Esophagus squamous epithelium (tissue), 5 donors: Measurements from ENCODE around the gene SIX2. TPM values are rescaled to one million over a fixed set of nuclear protein-coding genes. Genes with fewer than 3 reads are reported as not detected.
"Not testable (repeated sequence)": the region's sequence is repeated elsewhere in the genome, so short reads cannot be mapped to it uniquely, and the experiment has no call there.

Experiments
- DNase-seq: peaks from one replicate; lab custom pipeline; 2025; lab: John Stamatoyannopoulos, UW
- H3K27ac ChIP-seq, 4 donors: fragments of 200-600 bp; sonication (generic); one replicate each; pipeline ENCODE4 v1.5.1; 2016 to 2019; ENCODE audit warnings: mild to moderate bottlenecking in 1 of 4
- H3K27me3 ChIP-seq, 4 donors: fragments of 200-600 bp; sonication (generic); 1 replicate in 3 of 4; 2 replicates in 1 of 4; pipeline versions ENCODE4 v1.5.1 to v1.6.0; 2017 to 2021; ENCODE audit warnings: antibody characterized with exemption in 1 of 4
- H3K36me3 ChIP-seq, 3 donors: fragments of 200-600 bp; sonication (generic); one replicate each; pipeline ENCODE4 v1.5.1; 2016 to 2019
- H3K4me1 ChIP-seq, 3 donors: fragments of 200-600 bp; sonication (generic); one replicate each; pipeline ENCODE4 v1.5.1; 2017 to 2019
- H3K4me3 ChIP-seq, 4 donors: fragments of 200-600 bp; sonication (generic); 1 replicate in 3 of 4; 2 replicates in 1 of 4; pipeline ENCODE4 v1.5.1; 2016 to 2019; ENCODE audit warnings: mild to moderate bottlenecking in 2 of 4, moderate library complexity in 1 of 4
- H3K9me3 ChIP-seq, 3 donors: fragments of 200-600 bp; sonication (generic); one replicate each; pipeline ENCODE4 v1.5.1; 2016 to 2019
- POLR2A ChIP-seq, 4 donors: fragments of 450-650 bp; IDR thresholded peaks; one replicate each; pipeline ENCODE4 v1.6.1; 2017; ENCODE audit warnings: antibody characterized with exemption in 4 of 4, mild to moderate bottlenecking in 4 of 4, moderate library complexity in 3 of 4
- WGBS, 2 donors: methylation state at CpG; one replicate each; pipeline ENCODE4 v1.1.5; 2018; 5-methylcytosine and 5-hydroxymethylcytosine counted together
- intact Hi-C: fragments of 100-400 bp; cut with DNase I; formaldehyde crosslinking; loops from one replicate; pipeline ENCODE4 v1.15.0; 2022
- total RNA-seq, 4 donors: library from RNA; depleted of rRNA; stranded (reverse); fragments of >200 nt; gene quantifications; one replicate each; pipeline ENCODE4 v1.1.0, GENCODE V29; 2016
- TF ChIP-seq, protein P1 (sequence below), 6 experiments: fragments of 450-650 bp in 4 of 6; fragments of 200-600 bp in 2 of 6; sonication (generic) in 2 of 6; IDR thresholded peaks; one replicate each; pipeline ENCODE4 v1.5.1; 2016 to 2019; ENCODE audit warnings: antibody characterized with exemption in 6 of 6, mild to moderate bottlenecking in 4 of 6, moderate library complexity in 4 of 6
- donor health status: DM: yes; HTN: yes; CAD: no.

The SIX2 gene
- total RNA-seq, 4 donors from 2014 or later, result 0.19 TPM; not detected in 3

DNA sequence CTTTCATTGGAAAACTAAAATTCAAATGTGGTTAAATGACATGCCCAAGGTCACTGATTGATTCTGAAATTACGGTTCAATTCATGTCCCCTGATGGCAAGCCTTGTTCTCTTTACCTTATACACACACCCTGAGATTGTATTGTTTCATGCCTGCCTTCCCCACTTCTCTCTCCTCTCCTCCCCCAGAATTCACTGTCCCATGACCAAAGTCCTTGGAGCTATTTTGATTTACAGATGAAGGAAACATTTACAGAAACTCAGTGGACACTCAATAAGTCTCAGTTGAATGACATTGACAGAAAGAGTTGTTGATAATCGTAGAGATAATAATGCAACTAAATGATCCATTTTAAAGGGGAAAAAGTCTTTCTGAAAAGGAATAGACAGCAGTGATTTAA lies 33.1 kb upstream of the SIX2 start:
- no peak for DNase-seq
- H3K4me1 ChIP-seq, result no peaks in the 10 kb centered on the region
- peaks cover 0 to 33% (median 1%) of the 10 kb centered on the region in 4 donors for H3K27me3 ChIP-seq
- no peaks in the 10 kb centered on the region for H3K36me3 ChIP-seq
- no peaks in the 10 kb centered on the region for H3K9me3 ChIP-seq
- H3K4me3 ChIP-seq, result no peak overlapping the region
- TF ChIP-seq, protein P1, sequence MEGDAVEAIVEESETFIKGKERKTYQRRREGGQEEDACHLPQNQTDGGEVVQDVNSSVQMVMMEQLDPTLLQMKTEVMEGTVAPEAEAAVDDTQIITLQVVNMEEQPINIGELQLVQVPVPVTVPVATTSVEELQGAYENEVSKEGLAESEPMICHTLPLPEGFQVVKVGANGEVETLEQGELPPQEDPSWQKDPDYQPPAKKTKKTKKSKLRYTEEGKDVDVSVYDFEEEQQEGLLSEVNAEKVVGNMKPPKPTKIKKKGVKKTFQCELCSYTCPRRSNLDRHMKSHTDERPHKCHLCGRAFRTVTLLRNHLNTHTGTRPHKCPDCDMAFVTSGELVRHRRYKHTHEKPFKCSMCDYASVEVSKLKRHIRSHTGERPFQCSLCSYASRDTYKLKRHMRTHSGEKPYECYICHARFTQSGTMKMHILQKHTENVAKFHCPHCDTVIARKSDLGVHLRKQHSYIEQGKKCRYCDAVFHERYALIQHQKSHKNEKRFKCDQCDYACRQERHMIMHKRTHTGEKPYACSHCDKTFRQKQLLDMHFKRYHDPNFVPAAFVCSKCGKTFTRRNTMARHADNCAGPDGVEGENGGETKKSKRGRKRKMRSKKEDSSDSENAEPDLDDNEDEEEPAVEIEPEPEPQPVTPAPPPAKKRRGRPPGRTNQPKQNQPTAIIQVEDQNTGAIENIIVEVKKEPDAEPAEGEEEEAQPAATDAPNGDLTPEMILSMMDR (IDR thresholded peaks at IDR 0.05), result no peak
- TF ChIP-seq POLR2A (IDR thresholded peaks at IDR 0.05), result no peak
- no peak overlapping the region for H3K27ac ChIP-seq
- intact Hi-C loops, result no loop called here
- WGBS, 2 donors, result 59 to 69% methylated on average over 2 of the region's 2 CpGs

- Histone ChIP-seq H3K4me1 (no peaks in the 10 kb centered on the region), H3K9me3 (no peaks in the 10 kb centered on the region)
- intact Hi-C loops, result no loop called here
Observed at GRCh38 chr2:45040786-45041185, 31.5 kb upstream of the SIX2 start.

DNA sequence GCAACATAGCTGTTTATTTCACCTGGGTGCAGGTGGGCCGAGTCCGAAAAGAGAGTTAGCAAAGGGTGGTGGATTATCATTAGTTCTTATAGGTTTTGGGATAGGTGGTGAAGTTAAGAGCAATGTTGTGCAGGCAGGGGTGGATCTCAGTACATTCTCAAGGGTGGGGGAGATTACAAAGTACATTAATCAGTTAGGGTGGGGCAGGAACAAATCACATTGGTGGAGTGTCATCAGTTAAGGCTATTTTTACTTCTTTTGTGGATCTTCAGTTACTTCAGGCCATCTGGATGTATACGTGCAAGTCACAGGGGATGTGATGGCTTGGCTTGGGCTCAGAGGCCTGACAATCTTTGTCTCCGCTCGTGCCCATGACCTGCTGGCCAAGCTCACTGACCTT lies 30.6 kb upstream of the SIX2 start:
- H3K27ac ChIP-seq, intact Hi-C loops, H3K36me3 ChIP-seq, H3K4me1 ChIP-seq, H3K9me3 ChIP-seq, DNase-seq, H3K4me3 ChIP-seq: not testable (repeated sequence)
- WGBS, 2 donors, result 47 to 68% methylated on average over 3 to 5 of the region's 5 CpGs
- peaks cover 0 to 29% (median 1%) of the 10 kb centered on the region in 4 donors for H3K27me3 ChIP-seq

More at GRCh38 chr2:45040786-45041185, 31.5 kb upstream of the SIX2 start:
- H3K4me3 ChIP-seq, result no peak overlapping the region
- H3K27me3 ChIP-seq, result peaks cover 0 to 33% (median 1%) of the 10 kb centered on the region in 4 donors
- no peak for DNase-seq
- no peak overlapping the region for H3K27ac ChIP-seq
- H3K36me3 ChIP-seq, result no peaks in the 10 kb centered on the region
- TF ChIP-seq, protein P1 (IDR thresholded peaks at IDR 0.05), result no peak
- TF ChIP-seq POLR2A (IDR thresholded peaks at IDR 0.05), result no peak

DNA sequence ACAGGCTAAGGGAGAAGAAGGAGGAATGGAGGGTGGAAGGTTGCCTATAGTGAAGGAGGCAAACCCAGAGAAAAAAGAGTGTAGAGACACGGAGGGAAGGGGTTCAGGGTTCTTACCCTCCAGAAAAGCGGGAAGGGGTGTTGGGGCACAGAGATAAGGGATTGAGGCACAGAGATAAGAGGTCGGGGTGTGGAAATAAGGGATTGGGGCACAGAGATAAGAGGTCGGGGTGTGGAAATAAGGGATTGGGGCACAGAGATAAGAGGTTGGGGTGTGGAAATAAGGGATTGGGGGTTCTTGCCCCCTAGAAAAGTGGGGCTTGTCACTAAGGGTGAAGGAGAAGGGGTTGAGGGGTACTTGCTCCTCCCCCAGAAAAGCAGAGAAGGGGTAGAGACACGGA lies 29.6 kb upstream of the SIX2 start:
- WGBS, 2 donors, result 58 to 61% methylated on average over 5 of the region's 5 CpGs
- DNase-seq, H3K4me1 ChIP-seq, H3K27ac ChIP-seq, intact Hi-C loops, H3K36me3 ChIP-seq, H3K4me3 ChIP-seq, H3K9me3 ChIP-seq: not testable (repeated sequence)
- peaks cover 0 to 20% (median 0%) of the 10 kb centered on the region in 4 donors for H3K27me3 ChIP-seq

- no peaks in the 10 kb centered on the region for H3K9me3 ChIP-seq
- TF ChIP-seq, protein P1 (IDR thresholded peaks at IDR 0.05), result no peak
- TF ChIP-seq POLR2A (IDR thresholded peaks at IDR 0.05), result no peak
- H3K4me1 ChIP-seq, result no peaks in the 10 kb centered on the region
- H3K36me3 ChIP-seq, result no peaks in the 10 kb centered on the region
- intact Hi-C loops, result no loop called here
- WGBS, 2 donors, result 70 to 77% methylated on average over 4 of the region's 4 CpGs
- DNase-seq, result no peak
- no peak overlapping the region for H3K4me3 ChIP-seq
- H3K27ac ChIP-seq, result no peak overlapping the region
- peaks cover 0 to 31% (median 0%) of the 10 kb centered on the region in 4 donors for H3K27me3 ChIP-seq
Observed at GRCh38 chr2:45033302-45033701, 24.1 kb upstream of the SIX2 start.

DNA sequence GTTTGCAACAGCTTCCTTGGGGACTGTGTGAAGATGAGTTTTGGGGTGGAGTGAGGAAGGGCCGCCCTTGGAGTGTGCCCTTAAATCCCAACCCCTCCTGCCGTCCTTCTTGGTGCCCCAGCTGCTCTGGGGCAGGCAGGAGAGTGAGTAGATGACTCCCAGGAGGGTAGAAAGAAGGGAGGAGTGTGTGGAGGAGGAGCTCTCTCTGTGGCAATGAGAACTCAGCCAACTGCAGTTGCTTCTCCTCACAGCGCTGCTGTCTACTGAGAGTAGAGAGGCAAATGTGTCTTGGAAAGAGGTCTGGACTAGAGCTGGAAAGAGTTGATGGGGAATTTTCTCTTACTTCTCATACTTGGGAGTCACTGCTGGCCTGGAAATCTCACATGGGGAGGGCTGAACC lies 21.8 kb upstream of the SIX2 start:
- WGBS, 2 donors, result 35 to 78% methylated on average over 2 to 3 of the region's 3 CpGs
- intact Hi-C loops, result no loop called here
- Histone ChIP-seq H3K9me3 (no peaks in the 10 kb centered on the region), H3K4me3 (no peak overlapping the region), H3K36me3 (no peaks in the 10 kb centered on the region), H3K4me1 (no peaks in the 10 kb centered on the region), H3K27me3 (peaks cover 0 to 47% (median 0%) of the 10 kb centered on the region in 4 donors), H3K27ac (no peak overlapping the region)
- DNase-seq, result no peak
- TF ChIP-seq, protein P1 (IDR thresholded peaks at IDR 0.05), result no peak
- TF ChIP-seq POLR2A (IDR thresholded peaks at IDR 0.05), result no peak
